Gastrocnemius medialis (tissue), 4 donors: ENCODE results near the gene LRIG1. TPM values are rescaled to one million over a fixed set of nuclear protein-coding genes. Genes with fewer than 3 reads are reported as not detected.

Experiments used
- ATAC-seq, 2 donors: fragments of 150-250 bp; one replicate each; pipeline ENCODE4 v1.9.1; 2016
- DNase-seq, 2 donors: peaks; one replicate each; pipeline ENCODE4 v3.0.0-alpha.2; 2019
- H3K27ac ChIP-seq, 4 donors: fragments of 200-600 bp; sonication (generic); 1 replicate in 1 of 4; 2 replicates in 3 of 4; pipeline ENCODE4 v1.5.1; 2016 to 2018; ENCODE audit warnings: mild to moderate bottlenecking in 2 of 4, moderate library complexity in 1 of 4
- H3K27me3 ChIP-seq, 3 donors: fragments of 200-600 bp; sonication (generic) in 2 of 3; 1 replicate in 1 of 3; 2 replicates in 2 of 3; pipeline versions ENCODE4 v1.5.1 to v1.6.0; 2016 to 2019; ENCODE audit warnings: mild to moderate bottlenecking in 1 of 3, moderate library complexity in 1 of 3
- H3K36me3 ChIP-seq, 2 donors: fragments of 200-600 bp; sonication (generic) in 1 of 2; one replicate each; pipeline ENCODE4 v1.5.1; 2017 to 2018
- H3K4me1 ChIP-seq, 2 donors: fragments of 200-600 bp; sonication (generic) in 1 of 2; one replicate each; pipeline ENCODE4 v1.5.1; 2016 to 2017; ENCODE audit warnings: mild to moderate bottlenecking in 2 of 2
- H3K4me3 ChIP-seq, 4 donors: fragments of 200-600 bp; sonication (generic) in 3 of 4; 1 replicate in 1 of 4; 2 replicates in 3 of 4; pipeline ENCODE4 v1.5.1; 2016 to 2019; ENCODE audit warnings: mild to moderate bottlenecking in 2 of 4
- H3K9me3 ChIP-seq, 3 donors: fragments of 200-600 bp; sonication (generic) in 2 of 3; 1 replicate in 1 of 3; 2 replicates in 2 of 3; pipeline ENCODE4 v1.5.1; 2016 to 2019
- POLR2A ChIP-seq, 2 donors: fragments of 450-650 bp; IDR thresholded peaks; one replicate each; pipeline ENCODE4 v1.6.1; 2017; ENCODE audit warnings: antibody characterized with exemption in 2 of 2, mild to moderate bottlenecking in 2 of 2, moderate library complexity in 2 of 2
- in situ Hi-C, 4 donors: fragments of 200-750 bp; cut with MboI; loops; one replicate each; pipeline versions ENCODE4 v1.15.0 to v1.8.0; 2017; ENCODE audit warnings: low sequenced_read_pairs in 4 of 4
- intact Hi-C: fragments of 100-400 bp; cut with DNase I; formaldehyde crosslinking; loops from one replicate; pipeline ENCODE4 v1.15.1; 2023; ENCODE audit warnings: low total_unique reads
- total RNA-seq, 4 donors: library from RNA; depleted of rRNA; stranded (reverse); fragments of >200 nt; gene quantifications; one replicate each; pipeline versions ENCODE4 v1.1.0 to v1.2.3, GENCODE V29; 2016
- TF ChIP-seq, protein P1 (sequence below), 5 experiments: fragments of 450-650 bp in 3 of 5; fragments of 200-600 bp in 2 of 5; sonication (generic) in 2 of 5; IDR thresholded peaks in 4 of 5; conservative IDR thresholded peaks in 1 of 5; 1 replicate in 4 of 5; 2 replicates in 1 of 5; pipeline ENCODE4 v1.5.1; 2016 to 2019; ENCODE audit warnings: antibody characterized with exemption in 5 of 5, mild to moderate bottlenecking in 3 of 5, moderate library complexity in 3 of 5

The LRIG1 gene
- total RNA-seq, 4 donors from 2014 or later, result 45.3 to 103 (median 58.6) TPM

DNA sequence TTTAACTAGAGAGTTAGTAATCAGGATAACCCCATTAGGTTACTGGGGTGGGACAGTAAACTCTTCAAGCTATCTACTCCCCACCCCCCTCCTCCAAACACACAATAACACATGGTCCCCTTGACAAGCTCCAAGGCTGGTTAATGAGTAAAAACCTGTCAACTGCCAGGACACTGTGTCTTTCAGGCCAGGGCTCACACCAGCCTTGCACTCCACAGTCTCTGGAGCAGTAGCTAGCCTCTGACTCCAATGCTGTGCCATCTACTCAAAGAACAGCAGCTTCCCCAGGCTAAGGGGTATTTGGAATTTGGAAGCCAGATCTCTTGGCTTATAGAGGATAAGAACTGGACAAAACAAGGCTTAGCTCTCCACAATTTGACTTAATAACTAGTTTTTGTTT is 115.8 kb downstream of the LRIG1 start:
- Histone ChIP-seq H3K4me3 (no peak overlapping the region), H3K36me3 (peaks cover 5 to 70% of the 10 kb centered on the region in 2 donors), H3K27me3 (no peaks in the 10 kb centered on the region), H3K9me3 (no peaks in the 10 kb centered on the region), H3K27ac (no peak overlapping the region), H3K4me1 (peaks cover 0 to 3% of the 10 kb centered on the region in 2 donors)
- no peak for TF ChIP-seq POLR2A (IDR thresholded peaks at IDR 0.05)
- TF ChIP-seq, protein P1, sequence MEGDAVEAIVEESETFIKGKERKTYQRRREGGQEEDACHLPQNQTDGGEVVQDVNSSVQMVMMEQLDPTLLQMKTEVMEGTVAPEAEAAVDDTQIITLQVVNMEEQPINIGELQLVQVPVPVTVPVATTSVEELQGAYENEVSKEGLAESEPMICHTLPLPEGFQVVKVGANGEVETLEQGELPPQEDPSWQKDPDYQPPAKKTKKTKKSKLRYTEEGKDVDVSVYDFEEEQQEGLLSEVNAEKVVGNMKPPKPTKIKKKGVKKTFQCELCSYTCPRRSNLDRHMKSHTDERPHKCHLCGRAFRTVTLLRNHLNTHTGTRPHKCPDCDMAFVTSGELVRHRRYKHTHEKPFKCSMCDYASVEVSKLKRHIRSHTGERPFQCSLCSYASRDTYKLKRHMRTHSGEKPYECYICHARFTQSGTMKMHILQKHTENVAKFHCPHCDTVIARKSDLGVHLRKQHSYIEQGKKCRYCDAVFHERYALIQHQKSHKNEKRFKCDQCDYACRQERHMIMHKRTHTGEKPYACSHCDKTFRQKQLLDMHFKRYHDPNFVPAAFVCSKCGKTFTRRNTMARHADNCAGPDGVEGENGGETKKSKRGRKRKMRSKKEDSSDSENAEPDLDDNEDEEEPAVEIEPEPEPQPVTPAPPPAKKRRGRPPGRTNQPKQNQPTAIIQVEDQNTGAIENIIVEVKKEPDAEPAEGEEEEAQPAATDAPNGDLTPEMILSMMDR (IDR thresholded peaks at IDR 0.05 in 4 of 5, conservative IDR thresholded peaks at IDR 0.05 in 1 of 5), result no peak
- ATAC-seq, result no peak
- intact Hi-C loops (no loop called here), in situ Hi-C loops (loop anchor here in 1 of 4 donors (10.0 kb wide), 1 partner anchor 110 kb away; no protein-coding TSS in a partner anchor)
- no peak for DNase-seq

DNA sequence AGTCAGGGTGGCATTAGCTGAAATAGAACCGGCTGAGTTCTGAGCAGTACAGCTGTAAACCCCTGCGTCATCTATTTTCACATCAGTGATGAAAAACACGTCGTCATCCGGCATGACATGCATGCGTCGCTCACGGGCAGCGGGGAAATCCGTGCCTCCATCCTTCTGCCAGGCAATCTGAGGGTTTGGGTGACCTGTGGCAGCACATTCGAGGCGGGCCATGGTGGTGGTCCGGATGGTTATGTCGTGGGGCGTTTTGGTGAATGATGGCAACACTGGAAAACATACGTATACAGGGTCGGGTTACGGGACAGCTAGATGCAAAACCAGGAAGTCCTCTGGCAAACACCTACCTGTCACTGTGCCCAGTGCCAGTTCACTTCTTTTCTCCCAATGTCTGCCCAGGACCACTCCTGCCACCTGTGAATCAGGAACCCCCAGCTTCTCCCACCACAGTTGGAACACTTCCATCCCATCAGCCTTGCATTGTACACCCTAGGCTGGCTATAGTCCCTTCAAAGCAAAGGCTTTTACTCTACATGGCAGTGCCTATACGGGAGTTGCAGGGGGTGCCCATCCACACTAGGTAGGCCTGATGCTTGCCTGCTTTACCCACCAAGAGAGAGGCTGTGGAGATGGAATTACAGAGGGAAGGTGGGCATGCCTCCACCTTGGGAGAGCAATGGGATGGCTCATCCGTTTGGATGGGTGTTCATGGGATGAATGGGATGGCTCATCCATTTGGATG is 116.7 kb downstream of the LRIG1 start:
- ATAC-seq, result no peak
- intact Hi-C loops, result no loop called here
- Histone ChIP-seq H3K27me3 (no peaks in the 10 kb centered on the region), H3K36me3 (peaks cover 5 to 79% of the 10 kb centered on the region in 2 donors), H3K4me1 (peaks cover 0 to 3% of the 10 kb centered on the region in 2 donors), H3K27ac (no peak overlapping the region), H3K9me3 (no peaks in the 10 kb centered on the region), H3K4me3 (no peak overlapping the region)
- DNase-seq, result no peak
- TF ChIP-seq, protein P1 (IDR thresholded peaks at IDR 0.05 in 4 of 5, conservative IDR thresholded peaks at IDR 0.05 in 1 of 5), result no peak
- no peak for TF ChIP-seq POLR2A (IDR thresholded peaks at IDR 0.05)
- in situ Hi-C loops, result loop anchor here in 1 of 4 donors (10.0 kb wide), 1 partner anchor 109 kb away; no protein-coding TSS in a partner anchor

DNA sequence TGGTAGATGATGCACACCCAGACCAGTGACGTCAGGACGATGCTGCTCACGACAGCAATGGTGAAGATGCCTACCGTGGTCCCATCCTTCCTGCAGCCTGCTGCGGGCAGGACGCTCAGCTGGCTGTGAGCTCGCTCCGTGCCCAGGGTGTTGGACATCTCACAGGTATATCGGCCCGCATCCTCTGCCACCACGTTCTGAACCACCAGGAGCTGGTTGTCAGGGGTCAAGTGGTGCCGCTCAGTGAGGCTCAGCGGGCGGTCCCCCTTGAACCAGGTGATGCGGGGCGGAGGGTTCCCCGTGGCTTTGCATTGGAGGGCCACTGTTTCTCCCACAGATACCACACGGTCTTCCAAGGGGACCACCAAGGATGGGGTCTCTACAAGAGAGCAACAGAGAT is 117.8 kb downstream of the LRIG1 start:
- H3K27ac ChIP-seq, result no peak overlapping the region

DNA sequence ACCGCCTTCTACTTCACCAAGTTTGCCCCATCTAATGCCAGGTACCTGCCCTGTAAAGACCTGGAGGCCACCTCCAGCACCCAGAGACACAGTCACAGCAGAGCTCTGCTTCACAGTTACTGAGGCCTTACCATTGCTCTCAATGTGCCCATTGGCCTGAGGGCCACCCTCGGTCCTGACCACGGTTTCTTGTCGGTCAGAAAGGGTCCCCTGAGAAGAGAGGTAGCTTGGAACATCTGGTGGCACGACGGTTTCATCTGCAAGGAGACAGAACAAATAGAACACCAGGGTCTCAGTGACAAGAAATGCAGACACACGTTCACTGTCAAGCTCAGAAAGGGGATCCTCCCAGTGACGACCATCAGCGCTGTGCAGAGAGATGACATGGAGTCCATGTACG is 118.7 kb downstream of the LRIG1 start:
- no peak overlapping the region for H3K27ac ChIP-seq
- peaks cover 5 to 92% of the 10 kb centered on the region in 2 donors for H3K36me3 ChIP-seq
- no peak for ATAC-seq
- intact Hi-C loops (no loop called here), in situ Hi-C loops (loop anchor here in 1 of 4 donors (10.0 kb wide), 1 partner anchor 107 kb away; no protein-coding TSS in a partner anchor)
- no peak for DNase-seq
- H3K4me3 ChIP-seq, result no peak overlapping the region
- no peaks in the 10 kb centered on the region for H3K9me3 ChIP-seq
- TF ChIP-seq, protein P1 (IDR thresholded peaks at IDR 0.05 in 4 of 5, conservative IDR thresholded peaks at IDR 0.05 in 1 of 5), result no peak
- TF ChIP-seq POLR2A (IDR thresholded peaks at IDR 0.05), result no peak
- H3K4me1 ChIP-seq, result peaks cover 2 to 3% of the 10 kb centered on the region in 2 donors
- H3K27me3 ChIP-seq, result no peaks in the 10 kb centered on the region

More for the DNA sequence above, 117.8 kb downstream of the LRIG1 start:
- in situ Hi-C loops (loop anchor here in 1 of 4 donors (10.0 kb wide), 1 partner anchor 108 kb away; no protein-coding TSS in a partner anchor), intact Hi-C loops (no loop called here)
- Histone ChIP-seq H3K36me3 (peaks cover 5 to 90% of the 10 kb centered on the region in 2 donors), H3K27me3 (no peaks in the 10 kb centered on the region), H3K9me3 (no peaks in the 10 kb centered on the region), H3K4me1 (peaks cover 0 to 3% of the 10 kb centered on the region in 2 donors), H3K4me3 (no peak overlapping the region)
- DNase-seq, result no peak
- no peak for ATAC-seq
- no peak for TF ChIP-seq POLR2A (IDR thresholded peaks at IDR 0.05)
- TF ChIP-seq, protein P1 (IDR thresholded peaks at IDR 0.05 in 4 of 5, conservative IDR thresholded peaks at IDR 0.05 in 1 of 5), result no peak
